GM12872 (cell line): ENCODE data around the gene EWSR1.
A peak's percentile ranks its signal among the peaks of the same experiment; 100 is the strongest.

Source experiments
- CTCF ChIP-seq: IDR thresholded peaks from 3 replicates; pipeline ENCODE4 v1.5.1; 2011; ENCODE audit warnings: low read depth, mild to moderate bottlenecking, low read length, moderate library complexity; ENCODE audit not compliant: insufficient read depth

EWSR1 gene

GRCh38 chr22:29245626-29246385, 22.3 kb upstream of the EWSR1 start:
- TF ChIP-seq CTCF: peak; percentile 99

- TF ChIP-seq CTCF: no peak
These were observed 16.8 kb upstream of the EWSR1 start for GRCh38 chr22:29251265-29251664.

GRCh38 chr22:29251981-29252911, 15.8 kb upstream of the EWSR1 start:
- TF ChIP-seq CTCF: no peak

DNA sequence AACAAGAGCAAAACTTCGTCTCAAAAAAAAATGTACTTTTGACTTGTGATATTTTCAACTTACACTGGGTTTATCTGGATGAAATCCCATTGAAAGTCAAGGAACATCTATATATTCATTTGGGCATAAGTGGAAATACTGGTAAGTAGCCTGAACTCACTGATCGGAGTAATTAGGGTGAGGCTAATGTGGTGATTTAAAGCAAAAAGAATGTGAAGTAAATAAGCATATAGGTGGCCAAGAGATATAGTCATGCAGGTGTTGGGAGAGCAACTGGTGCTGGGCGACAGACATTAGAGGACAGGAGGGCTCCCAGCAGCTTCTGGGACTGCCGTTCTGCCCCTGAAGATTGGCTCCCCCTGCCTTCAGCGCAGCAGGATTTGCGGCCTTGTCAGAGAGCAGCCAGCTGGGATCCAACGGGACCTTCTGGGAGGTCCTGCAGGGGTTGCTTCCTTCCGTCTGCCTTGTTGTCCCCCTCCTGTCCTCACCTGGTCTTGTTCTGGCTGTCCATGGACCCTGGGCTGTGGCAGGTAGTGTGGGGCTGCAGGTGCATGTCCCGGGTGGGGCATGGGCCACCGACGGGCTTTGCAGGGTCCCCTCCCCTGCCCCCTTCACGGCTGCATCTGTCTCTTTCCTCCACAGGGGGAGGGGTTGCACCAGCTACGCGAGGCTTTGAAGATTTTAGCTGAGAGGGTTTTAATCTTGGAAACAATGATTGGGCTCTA, 14.3 kb upstream of the EWSR1 start:
- TF ChIP-seq CTCF: no peak

DNA sequence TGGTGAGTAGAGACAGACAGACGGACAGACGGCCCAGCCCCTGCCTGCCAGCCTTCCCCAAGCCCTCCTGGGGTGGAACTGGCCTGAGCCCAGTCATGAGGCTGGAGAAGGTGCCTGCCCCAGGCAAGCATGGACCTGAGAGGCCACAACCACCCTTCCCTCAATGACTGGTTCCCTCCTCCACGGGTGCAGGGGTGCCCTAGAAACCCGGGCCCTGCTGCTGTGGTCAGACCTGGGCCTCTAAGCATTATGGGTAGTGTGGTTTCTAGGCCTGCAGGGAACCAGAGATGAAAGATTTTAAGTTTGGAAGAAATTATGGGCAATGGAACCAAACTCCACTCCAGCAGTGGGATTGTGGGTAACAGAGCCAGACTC, 13.8 kb upstream of the EWSR1 start:
- TF ChIP-seq CTCF: no peak

DNA sequence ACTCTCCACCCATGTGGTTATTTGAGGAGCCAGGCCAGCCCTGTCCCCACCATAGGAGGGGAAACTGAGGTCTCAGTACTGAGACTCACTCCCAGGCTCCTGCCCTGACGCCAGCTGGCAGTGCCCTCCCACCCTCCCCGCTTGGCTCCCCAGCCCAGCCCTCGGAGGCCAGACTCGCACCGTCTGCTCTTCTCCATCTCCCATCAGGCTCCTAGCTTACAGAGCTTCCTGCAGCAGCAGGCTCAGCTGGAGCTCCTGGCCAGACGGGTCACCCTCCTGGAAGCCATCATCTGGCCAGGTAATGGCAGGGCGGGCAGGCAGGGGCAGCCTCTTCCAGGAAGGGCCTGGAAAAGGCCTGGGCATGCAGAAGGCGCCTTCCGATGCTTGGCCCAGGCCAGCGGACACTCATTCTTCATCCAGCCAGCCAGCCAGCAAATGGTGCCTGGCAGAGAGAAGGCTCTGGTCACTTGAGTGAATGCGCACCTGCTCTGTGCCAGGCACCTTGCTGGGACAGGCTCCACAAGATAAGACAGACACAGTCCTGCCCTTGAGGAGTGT, 12.9 kb upstream of the EWSR1 start:
- TF ChIP-seq CTCF: no peak
